Caco-2 (cell line): ENCODE results near the gene DCST1. TPM values are rescaled to one million over a fixed set of nuclear protein-coding genes. Genes with fewer than 3 reads are reported as not detected.

Experiments used
- BruUV-seq: library from RNA; stranded (reverse); fragments of 400-500 nt; replicated peaks from 2 replicates; lab custom pipeline; 2021; lab: Mats Ljungman, UMichigan
- CTCF ChIA-PET: fragments of 300-600 bp; sonication (Branson Sonifier 250); formaldehyde crosslinking; loops from one replicate; lab custom pipeline; 2022; ENCODE audit warnings: antibody characterized with exemption; lab: Charles Lee
- POLR2A ChIA-PET: fragments of 300-600 bp; sonication (Branson Sonifier 250); formaldehyde crosslinking; loops from one replicate; lab custom pipeline; 2022; ENCODE audit warnings: antibody characterized with exemption; lab: Charles Lee
- DNase-seq, 2 experiments: peaks; one replicate each; pipeline versions ENCODE4 v3.0.0 to v3.0.0-alpha.2; 2020 to 2022
- H3K27me3 ChIP-seq: replicated peaks from 2 replicates; pipeline ENCODE4 v1.6.0; 2011; ENCODE audit warnings: low read length; ENCODE audit not compliant: control insufficient read depth, insufficient read depth
- H3K36me3 ChIP-seq: 2 replicates; pipeline ENCODE4 v1.5.1; 2011; ENCODE audit warnings: low read length; ENCODE audit not compliant: control insufficient read depth, insufficient read depth
- H3K4me1 ChIP-seq: fragments of 250-450 bp; sonication (Bioruptor Pico); 2 replicates; pipeline ENCODE4 v1.5.1; 2020; ENCODE audit warnings: mild to moderate bottlenecking
- H3K4me3 ChIP-seq: 2 replicates; pipeline ENCODE4 v1.5.1; 2011; ENCODE audit warnings: low read depth, mild to moderate bottlenecking, control low read depth, low read length
- H3K9me3 ChIP-seq: fragments of 250-450 bp; sonication (Bioruptor Pico); 2 replicates; pipeline ENCODE4 v1.5.1; 2020; ENCODE audit warnings: mild to moderate bottlenecking, moderate library complexity
- H3K27ac Mint-ChIP-seq: one replicate; pipeline ENCODE4 v1.8.0; 2022; ENCODE audit warnings: mixed read lengths; ENCODE audit not compliant: unreplicated experiment
- H3K27me3 Mint-ChIP-seq: one replicate; pipeline ENCODE4 v1.8.0; 2022; ENCODE audit warnings: mixed read lengths; ENCODE audit not compliant: insufficient read depth, unreplicated experiment
- H3K36me3 Mint-ChIP-seq: one replicate; pipeline ENCODE4 v1.8.0; 2022; ENCODE audit warnings: mild to moderate bottlenecking, mixed read lengths; ENCODE audit not compliant: insufficient read depth, unreplicated experiment
- H3K4me1 Mint-ChIP-seq: one replicate; pipeline ENCODE4 v1.8.0; 2022; ENCODE audit warnings: low read depth, mixed read lengths; ENCODE audit not compliant: unreplicated experiment
- H3K4me3 Mint-ChIP-seq: one replicate; pipeline ENCODE4 v1.8.0; 2022; ENCODE audit warnings: mild to moderate bottlenecking, moderate library complexity, mixed read lengths; ENCODE audit not compliant: unreplicated experiment
- H3K9me3 Mint-ChIP-seq: one replicate; pipeline ENCODE4 v1.8.0; 2022; ENCODE audit warnings: mixed read lengths; ENCODE audit not compliant: unreplicated experiment
- intact Hi-C: fragments of 100-400 bp; cut with micrococcal nuclease; formaldehyde crosslinking; loops from one replicate; pipeline ENCODE4 v1.10.0; 2022; ENCODE audit not compliant: unreplicated experiment
- total RNA-seq: library from RNA; stranded (reverse); gene quantifications from 2 replicates; pipeline ENCODE4 v1.2.3, GENCODE V29; 2022
- TF ChIP-seq, protein P1 (sequence below), 2 experiments: fragments of 200-600 bp in 1 of 2; IDR thresholded peaks; 1 replicate in 1 of 2; 2 replicates in 1 of 2; pipeline versions ENCODE4 v1.5.1 to v1.8.0; 2011 to 2022; ENCODE audit warnings: antibody characterized with exemption in 1 of 2, control low read depth in 1 of 2, inconsistent platforms in 1 of 2, low read depth in 1 of 2, low read length in 1 of 2, mild to moderate bottlenecking in 1 of 2, moderate library complexity in 1 of 2; ENCODE audit not compliant: insufficient read depth in 1 of 2, severe bottlenecking in 1 of 2, unreplicated experiment in 1 of 2

The DCST1 gene
- total RNA-seq, 1 experiment from 2014 or later: not detected

DNA sequence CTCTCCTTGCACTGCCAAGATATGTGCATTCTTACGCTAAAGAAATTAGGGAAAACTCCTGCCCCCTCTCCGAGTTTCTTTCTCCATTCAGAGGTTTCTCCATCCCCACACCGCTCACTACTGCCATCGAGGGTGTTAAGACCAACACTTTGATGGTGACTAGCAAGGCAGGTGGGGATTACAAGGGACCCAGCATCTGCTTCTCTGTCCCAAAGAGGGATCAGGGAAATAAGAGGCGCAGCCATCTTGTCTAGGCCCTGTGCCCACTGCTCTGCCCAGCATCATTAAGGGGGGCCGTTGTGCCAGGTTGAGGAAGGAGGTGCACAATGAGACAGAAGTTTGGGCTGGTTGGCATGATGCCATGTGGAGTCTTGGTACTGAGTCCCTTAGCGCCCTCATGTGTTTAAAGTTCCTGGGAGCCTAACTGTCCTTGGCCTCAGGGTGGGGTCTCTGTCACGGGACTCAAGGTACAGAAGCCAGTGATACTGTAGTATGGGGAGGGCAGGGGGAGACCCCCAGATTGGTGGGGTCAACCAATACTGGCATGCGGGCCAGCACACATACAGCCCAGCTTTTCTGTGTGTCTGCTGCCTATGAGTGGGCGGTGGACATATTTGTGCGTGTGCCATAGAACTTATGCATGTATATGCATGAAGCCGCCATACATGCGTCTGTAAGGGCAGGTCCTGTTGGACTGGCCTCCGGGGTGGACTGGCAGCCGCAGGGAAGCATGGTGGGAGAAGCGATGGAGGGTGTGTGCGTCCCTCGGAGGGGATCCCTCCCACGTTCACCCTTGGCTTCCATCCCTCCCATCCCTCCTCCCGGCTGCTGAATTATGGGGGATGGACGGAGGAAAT is 50.5 kb downstream of the DCST1 start:
- peak overlapping the region; percentile 83 for H3K27ac Mint-ChIP-seq
- ChIA-PET CTCF (interaction anchor here (0.6 to 2.5 kb wide), 19 partner anchors 8 to 1251 kb away, joined by 3 to 39 read pairs (median 5); partner anchors contain the start of genes ADAM15, EFNA1, EFNA4 and KRTCAP2), POLR2A (interaction anchor here (0.7 to 1.4 kb wide), 3 partner anchors 33 to 94 kb away, joined by 3 to 9 read pairs (median 7); partner anchors contain the start of genes ADAM15 and KRTCAP2)
- H3K27me3 Mint-ChIP-seq: peaks cover 17% of the 10 kb centered on the region
- H3K4me1 ChIP-seq: peaks cover 33% of the 10 kb centered on the region
- no TSS peak for BruUV-seq
- no peak for DNase-seq
- peaks cover 15% of the 10 kb centered on the region for H3K4me1 Mint-ChIP-seq
- TF ChIP-seq, protein P1, sequence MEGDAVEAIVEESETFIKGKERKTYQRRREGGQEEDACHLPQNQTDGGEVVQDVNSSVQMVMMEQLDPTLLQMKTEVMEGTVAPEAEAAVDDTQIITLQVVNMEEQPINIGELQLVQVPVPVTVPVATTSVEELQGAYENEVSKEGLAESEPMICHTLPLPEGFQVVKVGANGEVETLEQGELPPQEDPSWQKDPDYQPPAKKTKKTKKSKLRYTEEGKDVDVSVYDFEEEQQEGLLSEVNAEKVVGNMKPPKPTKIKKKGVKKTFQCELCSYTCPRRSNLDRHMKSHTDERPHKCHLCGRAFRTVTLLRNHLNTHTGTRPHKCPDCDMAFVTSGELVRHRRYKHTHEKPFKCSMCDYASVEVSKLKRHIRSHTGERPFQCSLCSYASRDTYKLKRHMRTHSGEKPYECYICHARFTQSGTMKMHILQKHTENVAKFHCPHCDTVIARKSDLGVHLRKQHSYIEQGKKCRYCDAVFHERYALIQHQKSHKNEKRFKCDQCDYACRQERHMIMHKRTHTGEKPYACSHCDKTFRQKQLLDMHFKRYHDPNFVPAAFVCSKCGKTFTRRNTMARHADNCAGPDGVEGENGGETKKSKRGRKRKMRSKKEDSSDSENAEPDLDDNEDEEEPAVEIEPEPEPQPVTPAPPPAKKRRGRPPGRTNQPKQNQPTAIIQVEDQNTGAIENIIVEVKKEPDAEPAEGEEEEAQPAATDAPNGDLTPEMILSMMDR (IDR thresholded peaks at IDR 0.05; ENCODE audit: insufficient read depth in 1 of 2, low read depth in 1 of 2, low read length in 1 of 2, severe bottlenecking in 1 of 2, unreplicated experiment in 1 of 2): no peak
- H3K4me3 Mint-ChIP-seq: peak overlapping the region; percentile 94
- no peaks in the 10 kb centered on the region for H3K36me3 ChIP-seq
- H3K4me3 ChIP-seq: peak overlapping the region; percentile 64
- peaks cover 14% of the 10 kb centered on the region for H3K36me3 Mint-ChIP-seq
- no peaks in the 10 kb centered on the region for H3K9me3 ChIP-seq
- no peaks in the 10 kb centered on the region for H3K9me3 Mint-ChIP-seq
- 0 out of 2 replicates have a peak, but pooled peaks cover 5% of the 10 kb centered on the region for H3K27me3 ChIP-seq
- intact Hi-C loops: loop anchor here (1.0 to 10.0 kb wide), 6 partner anchors 14 to 419 kb away; partner anchors contain the start of genes EFNA4, KCNN3 and ZBTB7B

DNA sequence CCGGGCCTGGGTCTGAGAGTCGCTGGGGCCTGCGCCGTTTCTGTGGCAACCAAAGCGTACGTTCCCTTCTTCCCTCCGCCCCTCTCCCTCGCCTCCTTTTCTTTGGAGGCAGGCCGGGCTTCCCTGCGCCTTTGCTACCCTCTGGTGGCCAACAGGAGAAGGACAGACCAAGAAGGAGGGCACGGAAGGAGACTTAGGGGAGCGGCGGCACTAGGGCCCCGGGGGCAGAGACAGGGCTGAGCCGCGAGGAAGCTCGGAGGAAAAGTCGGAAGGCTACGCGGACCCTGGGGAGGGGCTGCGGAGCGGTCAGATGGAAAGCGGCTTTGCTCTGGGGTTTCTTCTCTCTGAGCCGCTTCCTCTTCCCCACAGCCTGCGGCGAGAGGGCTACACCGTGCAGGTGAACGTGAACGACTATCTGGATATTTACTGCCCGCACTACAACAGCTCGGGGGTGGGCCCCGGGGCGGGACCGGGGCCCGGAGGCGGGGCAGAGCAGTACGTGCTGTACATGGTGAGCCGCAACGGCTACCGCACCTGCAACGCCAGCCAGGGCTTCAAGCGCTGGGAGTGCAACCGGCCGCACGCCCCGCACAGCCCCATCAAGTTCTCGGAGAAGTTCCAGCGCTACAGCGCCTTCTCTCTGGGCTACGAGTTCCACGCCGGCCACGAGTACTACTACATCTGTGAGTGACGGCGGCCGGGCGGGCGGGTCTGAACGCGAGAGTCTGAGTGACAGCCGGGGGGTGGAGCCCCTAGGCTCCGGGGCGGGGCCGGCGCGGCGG is 51.3 kb downstream of the DCST1 start:
- TF ChIP-seq, protein P1 (IDR thresholded peaks at IDR 0.05; ENCODE audit: insufficient read depth in 1 of 2, low read depth in 1 of 2, low read length in 1 of 2, severe bottlenecking in 1 of 2, unreplicated experiment in 1 of 2): peak; percentile 86 to 91
- BruUV-seq: no TSS peak
- Mint-ChIP-seq H3K4me1 (peaks cover 8% of the 10 kb centered on the region), H3K9me3 (no peaks in the 10 kb centered on the region), H3K27me3 (peaks cover 11% of the 10 kb centered on the region), H3K27ac (peak overlapping the region; percentile 83), H3K36me3 (peaks cover 14% of the 10 kb centered on the region), H3K4me3 (peak overlapping the region; percentile 94)
- intact Hi-C loops: loop anchor here (1.0 to 10.0 kb wide), 6 partner anchors 15 to 420 kb away; partner anchors contain the start of genes EFNA4, KCNN3 and ZBTB7B
- no peaks in the 10 kb centered on the region for H3K9me3 ChIP-seq
- peak overlapping the region; percentile 64 for H3K4me3 ChIP-seq
- H3K4me1 ChIP-seq: peaks cover 28% of the 10 kb centered on the region
- peak; percentile 93 to 96 for DNase-seq
- POLR2A ChIA-PET: interaction anchor here (0.7 to 1.4 kb wide), 5 partner anchors 34 to 111 kb away, joined by 3 to 9 read pairs (median 6); partner anchors contain the start of genes ADAM15 and KRTCAP2
- 0 out of 2 replicates have a peak, but pooled peaks cover 2% of the 10 kb centered on the region for H3K27me3 ChIP-seq
- H3K36me3 ChIP-seq: no peaks in the 10 kb centered on the region
- CTCF ChIA-PET: interaction anchor here (0.5 to 2.5 kb wide), 31 partner anchors 9 to 1252 kb away, joined by 3 to 39 read pairs (median 5); partner anchors contain the start of genes ADAM15, EFNA1, EFNA4 and FLAD1
